Heart right ventricle (tissue), 16 donors: ENCODE results near the gene NACA. TPM values are rescaled to one million over a fixed set of nuclear protein-coding genes. Genes with fewer than 3 reads are reported as not detected.
A peak's percentile ranks its signal among the peaks of the same experiment; 100 is the strongest.

ENCODE experiments used
- ATAC-seq, 8 donors: fragments of 200-7000 bp; cut with Tn5 transposase; one replicate each; pipeline ENCODE4 v1.9.1; 2020; ENCODE audit warnings: mild to moderate bottlenecking in 8 of 8, moderate library complexity in 8 of 8, moderate number of reproducible peaks in 1 of 8
- DNase-seq, 2 donors: peaks; one replicate each; pipeline ENCODE4 v3.0.0-alpha.2; 2020
- H3K27ac ChIP-seq, 10 donors: fragments of 200-600 bp; sonication (generic) in 2 of 10; one replicate each; pipeline versions ENCODE4 v1.5.0 to v1.8.0; 2020 to 2022; ENCODE audit warnings: mild to moderate bottlenecking in 3 of 10
- H3K27me3 ChIP-seq, 7 donors: fragments of 200-600 bp; one replicate each; pipeline ENCODE4 v1.8.0; 2021 to 2022; ENCODE audit warnings: mild to moderate bottlenecking in 2 of 7
- H3K36me3 ChIP-seq, 9 donors: fragments of 200-600 bp; sonication (generic) in 1 of 9; one replicate each; pipeline versions ENCODE4 v1.5.0 to v1.8.0; 2020 to 2022; ENCODE audit warnings: mild to moderate bottlenecking in 2 of 9
- H3K4me1 ChIP-seq, 9 donors: fragments of 200-600 bp; sonication (generic) in 1 of 9; one replicate each; pipeline versions ENCODE4 v1.5.0 to v1.8.0; 2020 to 2022; ENCODE audit warnings: mild to moderate bottlenecking in 4 of 9
- H3K4me3 ChIP-seq, 10 donors: fragments of 200-600 bp; sonication (generic) in 2 of 10; one replicate each; pipeline versions ENCODE4 v1.5.0 to v1.8.0; 2020 to 2022; ENCODE audit warnings: mild to moderate bottlenecking in 7 of 10, moderate library complexity in 2 of 10
- H3K9me3 ChIP-seq, 11 donors: fragments of 200-600 bp in 10 of 11; sonication (generic) in 2 of 11; one replicate each; pipeline versions ENCODE4 v1.5.0 to v1.8.0; 2013 to 2022; ENCODE audit warnings: mild to moderate bottlenecking in 2 of 11, control low read depth in 1 of 11, moderate library complexity in 1 of 11
- WGBS, 2 donors: extraction: QIAGEN DNeasy Blood & Tissue Kit; methylation state at CpG; one replicate each; pipeline ENCODE4 v1.1.7; 2013; ENCODE audit warnings: inconsistent platforms in 1 of 2; 5-methylcytosine and 5-hydroxymethylcytosine counted together
- intact Hi-C, 10 donors: fragments of 100-400 bp; cut with DNase I; formaldehyde crosslinking; loops; one replicate each; pipeline versions ENCODE4 v1.11.1 to v1.14.2; 2022
- polyA plus RNA-seq, 2 donors: library from polyadenylated mRNA; stranded (reverse); fragments of 200-250 nt; gene quantifications; one replicate each; pipeline ENCODE4 v1.2.3, GENCODE V29; 2013
- total RNA-seq, 10 donors: library from RNA; stranded (reverse); fragmentation: NEBNext Ultra II Directional in 3 of 10; extraction: Animal tissue kit (Norgen Biotek cat#: 25700) in 3 of 10; gene quantifications; one replicate each; pipeline versions ENCODE4 v1.2.1 to v1.2.4, GENCODE V29; 2021 to 2023
- TF ChIP-seq, protein P1 (sequence below), 9 donors: fragments of 200-600 bp; sonication (generic) in 2 of 9; IDR thresholded peaks; one replicate each; pipeline versions ENCODE4 v1.5.0 to v1.8.0; 2021 to 2022; ENCODE audit warnings: antibody characterized with exemption in 9 of 9, mild to moderate bottlenecking in 5 of 9, moderate library complexity in 1 of 9
- donor health status: Arrhythmogenic right ventricular cardiomyopathy.
- donor health status: ischemic (EF 13 %, LVEDD 7.1; RV severe dilation, severe dysfunction).
- donor health status: healthy with polysubstance abuse.
- donor health status: DM: no; HTN: yes; CAD: no.
- donor health status: DM: no; HTN: no; CAD: no.
- donor health status: ischemic (EF 25% LVEDD 6.9; RV normal size, moderate dysfunction).
- donor health status: ischemic (EF 25% LVEDD 5.7; RV mildly dilated, moderate dysfunction).
- donor health status: healthy.
- donor health status: DM: yes; HTN: yes; CAD: no.
- donor health status: Ischemic cardiomyopathy.
- donor health status: ischemic (EF 35%, LVEDD 5.7; RV mildly dilated, moderate dysfunction).
- donor health status: nonischemic (EF 11% LVEDD 7.7; RV severe dilation, severe dysfunction).
- donor health status: DM: yes; HTN: yes; CAD: no.
- donor health status: PGD.
- donor health status: ischemic (EF 29% LVEDD 5.4; RV normal size, mild dysfunction).
- donor health status: nonischemic (EF 23%, LVEDD 6.1; RV moderate dilation, normal function).

The NACA gene
- total and polyA plus RNA-seq, 12 donors: 476 to 1,249 (median 615) TPM

- 90 to 93% methylated on average over 5 of the region's 5 CpGs for WGBS, 2 donors
- intact Hi-C loops: loop anchor here in 1 of 10 donors (10.0 kb wide), 1 partner anchor 286 kb away; the partner anchor contains the start of gene MYO1A
- TF ChIP-seq, protein P1, sequence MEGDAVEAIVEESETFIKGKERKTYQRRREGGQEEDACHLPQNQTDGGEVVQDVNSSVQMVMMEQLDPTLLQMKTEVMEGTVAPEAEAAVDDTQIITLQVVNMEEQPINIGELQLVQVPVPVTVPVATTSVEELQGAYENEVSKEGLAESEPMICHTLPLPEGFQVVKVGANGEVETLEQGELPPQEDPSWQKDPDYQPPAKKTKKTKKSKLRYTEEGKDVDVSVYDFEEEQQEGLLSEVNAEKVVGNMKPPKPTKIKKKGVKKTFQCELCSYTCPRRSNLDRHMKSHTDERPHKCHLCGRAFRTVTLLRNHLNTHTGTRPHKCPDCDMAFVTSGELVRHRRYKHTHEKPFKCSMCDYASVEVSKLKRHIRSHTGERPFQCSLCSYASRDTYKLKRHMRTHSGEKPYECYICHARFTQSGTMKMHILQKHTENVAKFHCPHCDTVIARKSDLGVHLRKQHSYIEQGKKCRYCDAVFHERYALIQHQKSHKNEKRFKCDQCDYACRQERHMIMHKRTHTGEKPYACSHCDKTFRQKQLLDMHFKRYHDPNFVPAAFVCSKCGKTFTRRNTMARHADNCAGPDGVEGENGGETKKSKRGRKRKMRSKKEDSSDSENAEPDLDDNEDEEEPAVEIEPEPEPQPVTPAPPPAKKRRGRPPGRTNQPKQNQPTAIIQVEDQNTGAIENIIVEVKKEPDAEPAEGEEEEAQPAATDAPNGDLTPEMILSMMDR (IDR thresholded peaks at IDR 0.05): no peak
- H3K4me1 ChIP-seq: no peaks in the 10 kb centered on the region
- H3K9me3 ChIP-seq: no peaks in the 10 kb centered on the region
- DNase-seq (no peak), ATAC-seq (no peak)
- H3K27ac ChIP-seq: no peak overlapping the region
- H3K4me3 ChIP-seq: no peak overlapping the region
- H3K27me3 ChIP-seq: no peaks in the 10 kb centered on the region
- no peaks in the 10 kb centered on the region for H3K36me3 ChIP-seq
Observed at GRCh38 chr12:56768424-56768823, 43.3 kb upstream of the NACA start.

DNA sequence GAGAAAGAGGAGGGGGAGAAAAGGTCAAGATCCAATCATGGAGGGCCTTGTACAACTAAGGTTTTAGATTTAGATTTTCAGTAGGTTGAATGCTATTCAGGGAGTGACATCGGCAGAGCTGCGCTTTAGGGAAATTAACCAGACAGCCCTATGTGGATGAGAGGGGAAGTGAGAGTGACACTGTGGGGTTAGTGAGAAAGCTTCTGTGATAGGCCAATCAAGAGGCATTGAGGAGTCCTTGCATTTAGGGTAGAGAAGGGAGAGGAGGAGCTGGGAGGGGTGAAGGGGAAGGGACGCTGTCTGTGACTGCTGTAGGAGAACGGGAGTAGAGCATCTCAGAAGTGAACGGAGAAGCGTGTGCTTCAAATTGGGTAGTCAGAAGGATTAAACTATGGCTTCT, 41.4 kb upstream of the NACA start:
- intact Hi-C loops: loop anchor here in 1 of 10 donors (10.0 kb wide), 1 partner anchor 288 kb away; the partner anchor contains the start of gene MYO1A
- ATAC-seq (peak in 2 of 8 donors; percentile 39 to 74), DNase-seq (no peak)
- Histone ChIP-seq H3K27me3 (no peaks in the 10 kb centered on the region), H3K4me1 (no peaks in the 10 kb centered on the region), H3K9me3 (no peaks in the 10 kb centered on the region), H3K36me3 (no peaks in the 10 kb centered on the region), H3K4me3 (no peak overlapping the region), H3K27ac (no peak overlapping the region)
- TF ChIP-seq, protein P1 (IDR thresholded peaks at IDR 0.05): no peak
- 75 to 81% methylated on average over 6 of the region's 6 CpGs for WGBS, 2 donors

DNA sequence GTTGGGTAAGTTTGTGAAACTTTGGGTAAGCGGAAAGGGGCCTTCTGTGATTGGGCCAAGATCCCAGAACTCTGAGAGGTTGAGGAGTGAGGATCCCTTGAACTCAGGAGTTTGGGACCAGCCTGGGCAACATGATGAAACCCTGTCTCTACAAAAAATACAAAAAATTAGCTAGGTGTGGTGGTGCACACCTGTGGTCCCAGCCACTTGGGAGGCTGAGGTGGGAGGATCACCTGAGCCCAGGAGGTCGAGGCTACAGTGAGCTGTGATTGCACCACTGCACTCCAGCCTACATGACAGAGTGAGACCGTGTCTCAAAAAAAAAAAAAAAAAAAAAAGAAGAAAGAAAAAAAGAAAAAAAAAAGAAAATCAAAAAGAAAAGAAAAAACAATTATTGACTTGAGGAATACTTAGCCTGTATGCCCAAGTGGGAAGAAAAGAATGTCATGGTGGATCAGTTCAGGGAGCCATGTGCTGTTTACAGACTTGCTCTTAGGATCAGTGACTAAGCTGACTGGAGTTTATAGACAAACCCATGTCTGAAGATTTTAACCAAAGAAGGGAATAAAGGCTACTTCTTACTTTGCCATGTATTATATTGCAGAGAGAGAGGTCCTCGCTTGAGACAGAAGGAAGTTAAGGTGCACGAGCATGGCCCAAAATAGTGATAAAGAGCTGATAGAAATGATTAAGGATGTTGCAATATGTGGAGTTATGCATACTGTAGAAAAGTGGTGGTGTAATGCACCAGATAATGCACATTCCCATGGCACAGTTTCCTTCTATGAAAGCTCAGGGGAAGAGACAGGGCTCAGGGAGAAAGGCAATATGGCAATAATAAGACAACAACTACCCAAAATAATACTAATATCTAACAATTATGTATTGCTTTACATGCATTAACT, 38.9 kb upstream of the NACA start:
- intact Hi-C loops: loop anchor here in 6 of 10 donors (1.0 to 10.0 kb wide), 8 partner anchors 223 to 348 kb away; partner anchors contain the start of genes MYO1A (in 1 of the 6) and STAT6 (in 1 of the 6)
- Histone ChIP-seq H3K27ac (no peak overlapping the region), H3K4me1 (no peaks in the 10 kb centered on the region), H3K9me3 (peaks cover 0 to 4% (median 0%) of the 10 kb centered on the region in 11 donors), H3K4me3 (no peak overlapping the region), H3K36me3 (no peaks in the 10 kb centered on the region), H3K27me3 (no peaks in the 10 kb centered on the region)
- WGBS, 2 donors: 75 to 90% methylated on average over 5 of the region's 5 CpGs
- DNase-seq (no peak), ATAC-seq (no peak)
- TF ChIP-seq, protein P1 (IDR thresholded peaks at IDR 0.05): no peak

- Histone ChIP-seq H3K27ac (no peak overlapping the region), H3K27me3 (no peaks in the 10 kb centered on the region), H3K4me1 (no peaks in the 10 kb centered on the region), H3K9me3 (peaks cover 0 to 12% (median 4%) of the 10 kb centered on the region in 11 donors), H3K36me3 (no peaks in the 10 kb centered on the region), H3K4me3 (no peak overlapping the region)
- no peak for DNase-seq
- 60 to 70% methylated on average over 2 of the region's 2 CpGs for WGBS, 2 donors
- intact Hi-C loops: loop anchor here in 5 of 10 donors (2.0 to 10.0 kb wide), 6 partner anchors 225 to 350 kb away; partner anchors contain the start of genes MYO1A (in 1 of the 5) and STAT6 (in 1 of the 5)
- TF ChIP-seq, protein P1 (IDR thresholded peaks at IDR 0.05): no peak
- no peak for ATAC-seq
Observed at GRCh38 chr12:56761812-56762211, 36.7 kb upstream of the NACA start.
